HG03103 (cell line): ENCODE results near the gene OBI1.

Experiments
- ATAC-seq: cut with Tn5 transposase; IDR thresholded peaks from one replicate; pipeline ENCODE4 v1.9.1; 2021; ENCODE audit warnings: low read depth; ENCODE audit not compliant: unreplicated experiment

Gene OBI1

GRCh38 chr13:78658630-78659449 is at the start of gene OBI1:
TSS of gene OBI1 (minus strand) at chr13:78659155. CDS start at chr13:78659120, 35 bp downstream.
- ATAC-seq = peak; percentile 62

- ATAC-seq = no peak
Observed at GRCh38 chr13:78701383-78701782, 42.4 kb upstream of the OBI1 start.

- no peak for ATAC-seq
Observed at GRCh38 chr13:78700121-78700910, 41.4 kb upstream of the OBI1 start.

GRCh38 chr13:78689011-78689410 is 30.1 kb upstream of the OBI1 start:
- ATAC-seq = no peak

GRCh38 chr13:78686461-78686860 is 27.5 kb upstream of the OBI1 start:
- ATAC-seq = no peak

GRCh38 chr13:78680576-78681350 is 21.8 kb upstream of the OBI1 start:
- ATAC-seq = no peak

GRCh38 chr13:78680115-78680561 is 21.2 kb upstream of the OBI1 start:
- no peak for ATAC-seq

GRCh38 chr13:78679329-78679728 is 20.4 kb upstream of the OBI1 start:
- ATAC-seq = no peak

GRCh38 chr13:78675112-78675511 is 16.2 kb upstream of the OBI1 start:
- ATAC-seq = no peak

GRCh38 chr13:78674638-78675037 is 15.7 kb upstream of the OBI1 start:
- ATAC-seq = no peak

GRCh38 chr13:78662467-78662866 is 3.5 kb upstream of the OBI1 start:
- ATAC-seq = peak; percentile 34

- peak; percentile 12 for ATAC-seq
Observed at GRCh38 chr13:78660495-78660857, 1.5 kb upstream of the OBI1 start.

- ATAC-seq = peak; percentile 36
Observed at GRCh38 chr13:78659732-78660494, 958 bp upstream of the OBI1 start.

- no peak for ATAC-seq
Observed at GRCh38 chr13:78659450-78659730, 435 bp upstream of the OBI1 start.

GRCh38 chr13:78657699-78658629 is 991 bp downstream of the OBI1 start:
- no peak for ATAC-seq

GRCh38 chr13:78655906-78656305 is 3.0 kb downstream of the OBI1 start:
- ATAC-seq = no peak

- ATAC-seq = no peak
Observed at GRCh38 chr13:78655007-78655406, 3.9 kb downstream of the OBI1 start.

GRCh38 chr13:78652651-78653050 is 6.3 kb downstream of the OBI1 start:
- ATAC-seq = no peak

- no peak for ATAC-seq
Observed at GRCh38 chr13:78650717-78651083, 8.3 kb downstream of the OBI1 start.
